ENCODE data around the gene GALNTL6. TPM values are rescaled to one million over a fixed set of nuclear protein-coding genes. Genes with fewer than 3 reads are reported as not detected.
"Not testable (repeated sequence)": the region's sequence is repeated elsewhere in the genome, so short reads cannot be mapped to it uniquely, and the experiment has no call there.

Gene GALNTL6
- total RNA-seq, 4 donors from 2014 or later, result 0.67 to 0.70 TPM; not detected in 2

GRCh38 chr4:172709376-172709775, 896.2 kb downstream of the GALNTL6 start:
- Histone ChIP-seq H3K9me3 (peaks cover 0 to 17% (median 0%) of the 10 kb centered on the region in 4 donors), H3K4me3 (no peak overlapping the region), H3K36me3 (no peaks in the 10 kb centered on the region), H3K4me1 (no peaks in the 10 kb centered on the region), H3K27me3 (no peaks in the 10 kb centered on the region), H3K27ac (no peak overlapping the region)
- no peak for TF ChIP-seq POLR2A (IDR thresholded peaks at IDR 0.05)
- no peak for TF ChIP-seq CTCF (IDR thresholded peaks at IDR 0.05)
- DNase-seq, result no peak

GRCh38 chr4:172716291-172716690, 903.1 kb downstream of the GALNTL6 start:
- no peak overlapping the region for H3K27ac ChIP-seq
- H3K4me1 ChIP-seq, result no peaks in the 10 kb centered on the region
- no peaks in the 10 kb centered on the region for H3K9me3 ChIP-seq
- no peaks in the 10 kb centered on the region for H3K36me3 ChIP-seq
- TF ChIP-seq CTCF (IDR thresholded peaks at IDR 0.05) (no peak), POLR2A (IDR thresholded peaks at IDR 0.05) (no peak)
- no peaks in the 10 kb centered on the region for H3K27me3 ChIP-seq
- DNase-seq, result no peak
- H3K4me3 ChIP-seq, result no peak overlapping the region

- no peak overlapping the region for H3K27ac ChIP-seq
- no peak for TF ChIP-seq CTCF (IDR thresholded peaks at IDR 0.05)
- no peak for TF ChIP-seq POLR2A (IDR thresholded peaks at IDR 0.05)
- H3K4me1 ChIP-seq, result peaks cover 0 to 6% (median 0%) of the 10 kb centered on the region in 4 donors
- DNase-seq, result no peak
- no peaks in the 10 kb centered on the region for H3K27me3 ChIP-seq
- no peaks in the 10 kb centered on the region for H3K9me3 ChIP-seq
- no peaks in the 10 kb centered on the region for H3K36me3 ChIP-seq
- H3K4me3 ChIP-seq, result no peak overlapping the region
Measured at GRCh38 chr4:172721659-172722058, 908.5 kb downstream of the GALNTL6 start.

- DNase-seq, result no peak
- no peaks in the 10 kb centered on the region for H3K9me3 ChIP-seq
- peak overlapping the region in 1 of 4 donors; percentile 12 for H3K4me3 ChIP-seq
- peak overlapping the region in 3 of 4 donors; percentile 41 to 81 (median 70) for H3K27ac ChIP-seq
- TF ChIP-seq POLR2A (IDR thresholded peaks at IDR 0.05), result no peak
- peaks cover 0 to 6% (median 0%) of the 10 kb centered on the region in 4 donors for H3K4me1 ChIP-seq
- no peaks in the 10 kb centered on the region for H3K36me3 ChIP-seq
- no peaks in the 10 kb centered on the region for H3K27me3 ChIP-seq
Measured at GRCh38 chr4:172725581-172725980, 912.4 kb downstream of the GALNTL6 start.

- TF ChIP-seq CTCF (IDR thresholded peaks at IDR 0.05) (no peak), POLR2A (IDR thresholded peaks at IDR 0.05) (peak in 1 of 2 donors; percentile 23)
- Histone ChIP-seq H3K36me3 (no peaks in the 10 kb centered on the region), H3K27ac (peak overlapping the region in 3 of 4 donors; percentile 41 to 81 (median 70)), H3K27me3 (no peaks in the 10 kb centered on the region), H3K4me1 (peaks cover 0 to 6% (median 0%) of the 10 kb centered on the region in 4 donors), H3K4me3 (peak overlapping the region in 1 of 4 donors; percentile 12), H3K9me3 (no peaks in the 10 kb centered on the region)
- DNase-seq, result peak in 2 of 3 donors; percentile 60 to 70
Measured at GRCh38 chr4:172726001-172726423, 912.8 kb downstream of the GALNTL6 start.

- H3K27me3 ChIP-seq, result no peaks in the 10 kb centered on the region
- H3K9me3 ChIP-seq, result no peaks in the 10 kb centered on the region
- no peak overlapping the region for H3K4me3 ChIP-seq
- TF ChIP-seq POLR2A (IDR thresholded peaks at IDR 0.05), result no peak
- TF ChIP-seq CTCF (IDR thresholded peaks at IDR 0.05), result no peak
- DNase-seq, result no peak
- H3K27ac ChIP-seq, result no peak overlapping the region
- H3K4me1 ChIP-seq, result peaks cover 0 to 6% (median 0%) of the 10 kb centered on the region in 4 donors
- H3K36me3 ChIP-seq, result no peaks in the 10 kb centered on the region
Measured at GRCh38 chr4:172727631-172728030, 914.4 kb downstream of the GALNTL6 start.

- not testable (repeated sequence) for H3K9me3 ChIP-seq, DNase-seq, H3K27me3 ChIP-seq, H3K4me1 ChIP-seq, H3K27ac ChIP-seq, H3K4me3 ChIP-seq, H3K36me3 ChIP-seq
Measured at GRCh38 chr4:172733645-172734044, 920.4 kb downstream of the GALNTL6 start.

All from Peyer's patch (tissue), 4 donors.